A549 (cell line): ENCODE data around the gene TMEM52B.

Source experiments
- CTCF ChIP-seq: fragments of >200 bp; sonication (Bioruptor Twin); formaldehyde crosslinking; IDR thresholded peaks from 3 replicates; pipeline ENCODE4 v1.5.1; 2016
- FOXS1 ChIP-seq: fragments of 250-450 bp; sonication (Bioruptor Pico); IDR thresholded peaks from 2 replicates; pipeline ENCODE4 v1.5.0; 2020; ENCODE audit warnings: mild to moderate bottlenecking, moderate library complexity
- GATA3 ChIP-seq: IDR thresholded peaks from 2 replicates; pipeline ENCODE4 v1.6.1; 2012; ENCODE audit warnings: borderline replicate concordance
- HDAC2 ChIP-seq: fragments of 200-600 bp; sonication (generic); IDR thresholded peaks from 2 replicates; pipeline ENCODE4 v1.6.1; 2016
- HMGXB4 ChIP-seq: fragments of 250-450 bp; sonication (Bioruptor Pico); IDR thresholded peaks from 2 replicates; pipeline ENCODE4 v1.5.0; 2021; ENCODE audit warnings: mild to moderate bottlenecking, moderate library complexity, borderline replicate concordance
- MAX ChIP-seq: IDR thresholded peaks from 2 replicates; pipeline ENCODE4 v1.6.1; 2012
- MYC ChIP-seq: IDR thresholded peaks from 2 replicates; pipeline ENCODE4 v1.6.1; 2012; ENCODE audit warnings: mild to moderate bottlenecking, inconsistent platforms, low read length, improper control_type of control experiment, borderline replicate concordance
- REST ChIP-seq: fragments of 200-600 bp; sonication (generic); IDR thresholded peaks from 2 replicates; pipeline ENCODE4 v1.6.1; 2016; ENCODE audit warnings: antibody characterized with exemption, mild to moderate bottlenecking, moderate library complexity
- RFX5 ChIP-seq: fragments of 450-650 bp; IDR thresholded peaks from 2 replicates; pipeline ENCODE4 v1.7.1; 2014; ENCODE audit warnings: antibody characterized with exemption, mild to moderate bottlenecking, moderate library complexity
- RNF2 ChIP-seq: fragments of 200-600 bp; sonication (generic); IDR thresholded peaks from 2 replicates; pipeline ENCODE4 v1.6.1; 2016; ENCODE audit warnings: low read depth, mild to moderate bottlenecking, antibody characterized with exemption, moderate library complexity, borderline replicate concordance

- TF ChIP-seq FOXS1 (CRISPR knock-in tag): no peak
- no peak for TF ChIP-seq RFX5
- TF ChIP-seq CTCF: no peak
- TF ChIP-seq GATA3: no peak
- TF ChIP-seq HDAC2: no peak
- TF ChIP-seq MAX: no peak
- no peak for TF ChIP-seq MYC
- no peak for TF ChIP-seq REST
- no peak for TF ChIP-seq RNF2
- no peak for TF ChIP-seq HMGXB4
Measured at GRCh38 chr12:10210225-10210624, 31.4 kb downstream of the TMEM52B start.
